HCT116 (cell line): ENCODE data around the gene GEMIN7. TPM values are rescaled to one million over a fixed set of nuclear protein-coding genes. Genes with fewer than 3 reads are reported as not detected.

Experiments used
- ATAC-seq: fragments of 200-7000 bp; cut with Tn5 transposase; 2 replicates; pipeline ENCODE4 v1.9.1; 2020; ENCODE audit warnings: mild to moderate bottlenecking, moderate library complexity
- BruUV-seq: library from RNA; stranded (reverse); fragments of 400-500 nt; replicated peaks from 2 replicates; lab custom pipeline; 2021; lab: Mats Ljungman, UMichigan
- CTCF ChIA-PET: fragments of 300-600 bp; sonication (Branson Sonifier 250); formaldehyde crosslinking; loops from one replicate; lab custom pipeline; 2021; ENCODE audit warnings: antibody characterized with exemption; lab: Charles Lee
- POLR2A ChIA-PET: fragments of 300-600, 350-600 bp; sonication (Branson Sonifier 250); formaldehyde crosslinking; loops from one replicate; lab custom pipeline; 2021; ENCODE audit warnings: antibody characterized with exemption; lab: Charles Lee
- RAD21 ChIA-PET, 2 experiments: fragments of 300-600 bp; sonication (Branson Sonifier 250); formaldehyde crosslinking; loops; one replicate each; lab custom pipeline; 2023; ENCODE audit warnings: low total read pairs in 2 of 2; ENCODE audit not compliant: uncharacterized antibody in 2 of 2, unreplicated experiment in 2 of 2, low non-redundant PET in 1 of 2; lab: Charles Lee
- DNase-seq: peaks from one replicate; pipeline ENCODE4 v3.0.0-alpha.2; 2010; ENCODE audit warnings: low read depth, low spot score
- H2AFZ ChIP-seq: fragments of 200-600 bp; shearing (Covaris generic), sonication (generic); 2 replicates; pipeline ENCODE4 v1.6.1; 2017; ENCODE audit warnings: low read depth, mixed run types, mixed read lengths, antibody characterized with exemption, low read length; ENCODE audit not compliant: poor library complexity, severe bottlenecking
- H3K27ac ChIP-seq: 2 replicates; pipeline ENCODE4 v1.5.1; 2012; ENCODE audit warnings: low read depth, low read length
- H3K27me3 ChIP-seq: fragments of 200-600 bp; sonication (generic); 2 replicates; pipeline ENCODE4 v1.6.1; 2016; ENCODE audit warnings: mixed run types, low read length, mixed read lengths; ENCODE audit not compliant: insufficient read depth
- H3K36me3 ChIP-seq, 2 experiments: fragments of 200-500 bp in 1 of 2; fragments of 200-600 bp in 1 of 2; sonication (Bioruptor generic) in 1 of 2; sonication (generic) in 1 of 2; 2 replicates each; pipeline versions ENCODE4 v1.5.1 to v1.6.1; 2014 to 2016; ENCODE audit warnings: low read length in 2 of 2, inconsistent platforms in 1 of 2, mixed read lengths in 1 of 2, mixed run types in 1 of 2; ENCODE audit not compliant: insufficient read depth in 2 of 2, control insufficient read depth in 1 of 2
- H3K4me1 ChIP-seq, 2 experiments: fragments of 200-600 bp in 1 of 2; sonication (generic) in 1 of 2; 2 replicates each; pipeline versions ENCODE4 v1.5.1 to v1.6.1; 2012 to 2017; ENCODE audit warnings: low read length in 2 of 2, inconsistent platforms in 1 of 2, mild to moderate bottlenecking in 1 of 2, mixed read lengths in 1 of 2, mixed run types in 1 of 2, moderate library complexity in 1 of 2; ENCODE audit not compliant: insufficient read depth in 2 of 2, control insufficient read depth in 1 of 2
- H3K4me2 ChIP-seq: fragments of 200-600 bp; sonication (generic); 2 replicates; pipeline ENCODE4 v1.6.1; 2017; ENCODE audit warnings: mixed run types, low read length, mixed read lengths
- H3K4me3 ChIP-seq, 2 experiments: fragments of 200-600 bp in 1 of 2; sonication (generic) in 1 of 2; replicated peaks in 1 of 2; 2 replicates each; pipeline ENCODE4 v1.5.1; 2011 to 2016; ENCODE audit warnings: low read length in 2 of 2, control low read depth in 1 of 2, low read depth in 1 of 2, mild to moderate bottlenecking in 1 of 2, mixed read lengths in 1 of 2, mixed run types in 1 of 2
- H3K79me2 ChIP-seq: fragments of 200-600 bp; sonication (generic); 2 replicates; pipeline ENCODE4 v1.6.1; 2017; ENCODE audit warnings: mild to moderate bottlenecking, mixed run types, low read length, moderate library complexity, mixed read lengths; ENCODE audit not compliant: insufficient read depth
- H3K9ac ChIP-seq: fragments of 200-600 bp; sonication (generic); 2 replicates; pipeline ENCODE4 v1.6.1; 2016; ENCODE audit warnings: low read length, mixed read lengths
- H3K9me2 ChIP-seq: fragments of 200-600 bp; sonication (generic), shearing (Covaris generic); 2 replicates; pipeline ENCODE4 v1.6.1; 2017; ENCODE audit warnings: mixed run types, mild to moderate bottlenecking, moderate library complexity; ENCODE audit not compliant: insufficient read depth
- H3K9me3 ChIP-seq, 2 experiments: fragments of 200-500 bp in 1 of 2; fragments of 200-600 bp in 1 of 2; sonication (Bioruptor generic) in 1 of 2; sonication (generic) in 1 of 2; 2 replicates each; pipeline ENCODE4 v1.6.1; 2014 to 2017; ENCODE audit warnings: low read length in 2 of 2, mixed read lengths in 2 of 2, inconsistent platforms in 1 of 2, low read depth in 1 of 2, mild to moderate bottlenecking in 1 of 2, mixed run types in 1 of 2, moderate library complexity in 1 of 2; ENCODE audit not compliant: control insufficient read depth in 1 of 2, insufficient read depth in 1 of 2
- H4K20me1 ChIP-seq: fragments of 200-600 bp; sonication (generic), shearing (Covaris generic); 2 replicates; pipeline ENCODE4 v1.6.1; 2017; ENCODE audit warnings: mixed run types, mild to moderate bottlenecking, moderate library complexity; ENCODE audit not compliant: insufficient read depth
- CEBPB ChIP-seq: IDR thresholded peaks from 2 replicates; pipeline ENCODE4 v1.6.1; 2012; ENCODE audit warnings: low read depth
- EGR1 ChIP-seq: IDR thresholded peaks from 2 replicates; pipeline ENCODE4 v1.6.1; 2012; ENCODE audit warnings: low read depth
- ELF1 ChIP-seq: IDR thresholded peaks from 2 replicates; pipeline ENCODE4 v1.6.1; 2012; ENCODE audit warnings: low read depth, borderline replicate concordance
- EZH2 ChIP-seq: fragments of 200-600 bp; sonication (generic); IDR thresholded peaks from 2 replicates; pipeline ENCODE4 v1.6.1; 2017; ENCODE audit warnings: antibody characterized with exemption, mixed run types
- EZH2phosphoT487 ChIP-seq: fragments of 200-600 bp; IDR thresholded peaks from 2 replicates; pipeline ENCODE4 v1.6.1; 2018; ENCODE audit warnings: antibody characterized with exemption, borderline replicate concordance
- FOSL1 ChIP-seq: IDR thresholded peaks from 2 replicates; pipeline ENCODE4 v1.6.1; 2012; ENCODE audit warnings: low read depth
- JUND ChIP-seq: IDR thresholded peaks from 2 replicates; pipeline ENCODE4 v1.6.1; 2012
- POLR2A ChIP-seq: IDR thresholded peaks from 2 replicates; pipeline ENCODE4 v1.7.0; 2011; ENCODE audit warnings: borderline replicate concordance; ENCODE audit not compliant: insufficient read depth, insufficient read length; ENCODE audit errors: extremely low read depth
- POLR2AphosphoS5 ChIP-seq: IDR thresholded peaks from 2 replicates; pipeline ENCODE4 v1.6.1; 2011; ENCODE audit warnings: mild to moderate bottlenecking, low read depth, low read length, moderate library complexity
- SIN3A ChIP-seq: IDR thresholded peaks from 2 replicates; pipeline ENCODE4 v1.6.1; 2012; ENCODE audit warnings: low read depth
- SP1 ChIP-seq: IDR thresholded peaks from 2 replicates; pipeline ENCODE4 v1.6.1; 2012; ENCODE audit warnings: low read depth
- SRF ChIP-seq: IDR thresholded peaks from 2 replicates; pipeline ENCODE4 v1.6.1; 2012; ENCODE audit warnings: low read depth
- TCF7L2 ChIP-seq: IDR thresholded peaks from 2 replicates; pipeline ENCODE4 v1.7.0; 2011; ENCODE audit warnings: borderline replicate concordance, inconsistent platforms; ENCODE audit not compliant: insufficient read depth, insufficient read length; ENCODE audit errors: extremely low read depth
- ZFX ChIP-seq: fragments of 450-650 bp; IDR thresholded peaks from 2 replicates; pipeline ENCODE4 v1.6.1; 2017
- ZNF274 ChIP-seq: fragments of 200-500 bp; sonication (Bioruptor generic); IDR thresholded peaks from 2 replicates; pipeline ENCODE4 v1.6.1; 2014; ENCODE audit warnings: mild to moderate bottlenecking, low read depth, low read length, inconsistent platforms
- intact Hi-C: fragments of 100-400 bp; cut with micrococcal nuclease; formaldehyde crosslinking; loops from 2 replicates; pipeline ENCODE4 v1.10.0; 2022
- total RNA-seq: library from RNA; stranded (reverse); gene quantifications from one replicate; pipeline ENCODE4 v1.2.1, GENCODE V29; 2021; ENCODE audit not compliant: unreplicated experiment
- TF ChIP-seq, protein P1 (sequence below): IDR thresholded peaks from 2 replicates; pipeline ENCODE4 v1.6.1; 2011; ENCODE audit warnings: mild to moderate bottlenecking, low read length, moderate library complexity; ENCODE audit not compliant: insufficient replicate concordance; ENCODE audit errors: extremely low read depth
- TF ChIP-seq, protein P2 (sequence below), 3 experiments: fragments of 200-600 bp in 1 of 3; sonication (generic) in 1 of 3; IDR thresholded peaks in 2 of 3; conservative IDR thresholded peaks in 1 of 3; 2 replicates each; pipeline ENCODE4 v1.5.1; 2012 to 2017; ENCODE audit warnings: low read depth in 2 of 3, low read length in 2 of 3, antibody characterized with exemption in 1 of 3, borderline replicate concordance in 1 of 3, control low read depth in 1 of 3, mild to moderate bottlenecking in 1 of 3, mixed read lengths in 1 of 3, mixed run types in 1 of 3, moderate library complexity in 1 of 3; ENCODE audit not compliant: insufficient read depth in 1 of 3
- TF ChIP-seq, protein P3 (sequence below): IDR thresholded peaks from 2 replicates; pipeline ENCODE4 v1.6.1; 2012; ENCODE audit warnings: low read depth
- TF ChIP-seq, protein P4 (sequence below): IDR thresholded peaks from 2 replicates; pipeline ENCODE4 v1.6.1; 2012
- TF ChIP-seq, protein P5 (sequence below): IDR thresholded peaks from 2 replicates; pipeline ENCODE4 v1.6.1; 2012

GEMIN7 gene
- total RNA-seq, 1 experiment from 2014 or later: 35.4 TPM

DNA sequence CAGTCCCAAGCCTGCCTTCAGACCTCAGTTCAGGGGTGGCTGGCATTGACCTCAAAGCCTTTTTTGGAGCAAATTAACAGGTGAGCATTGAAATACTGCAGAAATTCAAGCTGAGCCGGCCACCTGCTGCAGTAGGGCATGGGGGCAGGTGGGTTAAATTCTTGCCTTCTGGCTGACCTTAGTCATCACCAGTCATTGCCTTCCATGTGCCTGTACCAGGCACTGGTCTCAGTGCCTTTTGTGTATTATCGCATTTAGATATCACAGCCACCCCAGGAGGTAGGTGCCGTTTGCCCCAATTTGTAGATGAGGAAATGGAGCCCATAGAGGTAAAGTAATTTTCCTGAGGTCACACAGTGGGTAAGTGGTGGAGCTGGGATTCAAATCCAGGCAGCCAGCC lies 21.1 kb downstream of the GEMIN7 start (continued):
- TF ChIP-seq FOSL1: no peak

DNA sequence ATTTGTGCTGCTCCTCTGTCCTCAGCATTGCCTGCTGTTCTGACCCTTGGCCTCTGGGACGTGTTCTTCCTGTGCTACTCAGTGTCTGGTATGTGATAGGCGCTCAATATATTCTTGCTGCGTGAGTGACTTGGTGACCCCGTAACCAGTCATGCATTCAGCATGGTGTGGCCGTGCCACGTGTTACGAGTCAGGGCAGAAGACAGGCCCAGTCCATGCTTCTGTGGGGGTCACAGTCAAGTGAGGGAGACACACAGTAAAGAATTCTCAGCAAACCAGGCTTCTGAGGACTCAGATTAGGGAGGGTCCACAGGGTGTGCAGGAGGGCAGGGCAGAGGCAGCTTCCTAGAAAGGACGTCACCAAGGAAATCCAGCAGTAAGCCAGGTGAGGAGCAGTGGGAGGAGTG lies 21.8 kb downstream of the GEMIN7 start:
- Histone ChIP-seq H3K4me2 (no peak overlapping the region), H3K4me1 (peaks cover 3 to 25% of the 10 kb centered on the region in 2 experiments; a peak in 3 of 4 replicates), H3K79me2 (peaks cover 98% of the 10 kb centered on the region), H2AFZ (no peak overlapping the region), H3K27ac (no peak overlapping the region), H3K4me3 (no peak overlapping the region), H3K27me3 (no peaks in the 10 kb centered on the region), H3K9me2 (no peaks in the 10 kb centered on the region), H4K20me1 (no peaks in the 10 kb centered on the region; the same call in 1 of the 2 replicates), H3K36me3 (no peaks in the 10 kb centered on the region), H3K9me3 (no peaks in the 10 kb centered on the region), H3K9ac (no peak overlapping the region)
- TF ChIP-seq TCF7L2: no peak
- TF ChIP-seq CEBPB: no peak
- no peak for TF ChIP-seq POLR2AphosphoS5
- TF ChIP-seq FOSL1: no peak
- TF ChIP-seq, protein P1, sequence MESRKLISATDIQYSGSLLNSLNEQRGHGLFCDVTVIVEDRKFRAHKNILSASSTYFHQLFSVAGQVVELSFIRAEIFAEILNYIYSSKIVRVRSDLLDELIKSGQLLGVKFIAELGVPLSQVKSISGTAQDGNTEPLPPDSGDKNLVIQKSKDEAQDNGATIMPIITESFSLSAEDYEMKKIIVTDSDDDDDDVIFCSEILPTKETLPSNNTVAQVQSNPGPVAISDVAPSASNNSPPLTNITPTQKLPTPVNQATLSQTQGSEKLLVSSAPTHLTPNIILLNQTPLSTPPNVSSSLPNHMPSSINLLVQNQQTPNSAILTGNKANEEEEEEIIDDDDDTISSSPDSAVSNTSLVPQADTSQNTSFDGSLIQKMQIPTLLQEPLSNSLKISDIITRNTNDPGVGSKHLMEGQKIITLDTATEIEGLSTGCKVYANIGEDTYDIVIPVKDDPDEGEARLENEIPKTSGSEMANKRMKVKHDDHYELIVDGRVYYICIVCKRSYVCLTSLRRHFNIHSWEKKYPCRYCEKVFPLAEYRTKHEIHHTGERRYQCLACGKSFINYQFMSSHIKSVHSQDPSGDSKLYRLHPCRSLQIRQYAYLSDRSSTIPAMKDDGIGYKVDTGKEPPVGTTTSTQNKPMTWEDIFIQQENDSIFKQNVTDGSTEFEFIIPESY: no peak
- TF ChIP-seq, protein P2, sequence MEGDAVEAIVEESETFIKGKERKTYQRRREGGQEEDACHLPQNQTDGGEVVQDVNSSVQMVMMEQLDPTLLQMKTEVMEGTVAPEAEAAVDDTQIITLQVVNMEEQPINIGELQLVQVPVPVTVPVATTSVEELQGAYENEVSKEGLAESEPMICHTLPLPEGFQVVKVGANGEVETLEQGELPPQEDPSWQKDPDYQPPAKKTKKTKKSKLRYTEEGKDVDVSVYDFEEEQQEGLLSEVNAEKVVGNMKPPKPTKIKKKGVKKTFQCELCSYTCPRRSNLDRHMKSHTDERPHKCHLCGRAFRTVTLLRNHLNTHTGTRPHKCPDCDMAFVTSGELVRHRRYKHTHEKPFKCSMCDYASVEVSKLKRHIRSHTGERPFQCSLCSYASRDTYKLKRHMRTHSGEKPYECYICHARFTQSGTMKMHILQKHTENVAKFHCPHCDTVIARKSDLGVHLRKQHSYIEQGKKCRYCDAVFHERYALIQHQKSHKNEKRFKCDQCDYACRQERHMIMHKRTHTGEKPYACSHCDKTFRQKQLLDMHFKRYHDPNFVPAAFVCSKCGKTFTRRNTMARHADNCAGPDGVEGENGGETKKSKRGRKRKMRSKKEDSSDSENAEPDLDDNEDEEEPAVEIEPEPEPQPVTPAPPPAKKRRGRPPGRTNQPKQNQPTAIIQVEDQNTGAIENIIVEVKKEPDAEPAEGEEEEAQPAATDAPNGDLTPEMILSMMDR (IDR thresholded peaks at IDR 0.05 in 2 of 3, conservative IDR thresholded peaks at IDR 0.05 in 1 of 3; ENCODE audit: borderline replicate concordance in 1 of 3, insufficient read depth in 1 of 3, low read depth in 2 of 3, low read length in 2 of 3): no peak
- TF ChIP-seq, protein P3, sequence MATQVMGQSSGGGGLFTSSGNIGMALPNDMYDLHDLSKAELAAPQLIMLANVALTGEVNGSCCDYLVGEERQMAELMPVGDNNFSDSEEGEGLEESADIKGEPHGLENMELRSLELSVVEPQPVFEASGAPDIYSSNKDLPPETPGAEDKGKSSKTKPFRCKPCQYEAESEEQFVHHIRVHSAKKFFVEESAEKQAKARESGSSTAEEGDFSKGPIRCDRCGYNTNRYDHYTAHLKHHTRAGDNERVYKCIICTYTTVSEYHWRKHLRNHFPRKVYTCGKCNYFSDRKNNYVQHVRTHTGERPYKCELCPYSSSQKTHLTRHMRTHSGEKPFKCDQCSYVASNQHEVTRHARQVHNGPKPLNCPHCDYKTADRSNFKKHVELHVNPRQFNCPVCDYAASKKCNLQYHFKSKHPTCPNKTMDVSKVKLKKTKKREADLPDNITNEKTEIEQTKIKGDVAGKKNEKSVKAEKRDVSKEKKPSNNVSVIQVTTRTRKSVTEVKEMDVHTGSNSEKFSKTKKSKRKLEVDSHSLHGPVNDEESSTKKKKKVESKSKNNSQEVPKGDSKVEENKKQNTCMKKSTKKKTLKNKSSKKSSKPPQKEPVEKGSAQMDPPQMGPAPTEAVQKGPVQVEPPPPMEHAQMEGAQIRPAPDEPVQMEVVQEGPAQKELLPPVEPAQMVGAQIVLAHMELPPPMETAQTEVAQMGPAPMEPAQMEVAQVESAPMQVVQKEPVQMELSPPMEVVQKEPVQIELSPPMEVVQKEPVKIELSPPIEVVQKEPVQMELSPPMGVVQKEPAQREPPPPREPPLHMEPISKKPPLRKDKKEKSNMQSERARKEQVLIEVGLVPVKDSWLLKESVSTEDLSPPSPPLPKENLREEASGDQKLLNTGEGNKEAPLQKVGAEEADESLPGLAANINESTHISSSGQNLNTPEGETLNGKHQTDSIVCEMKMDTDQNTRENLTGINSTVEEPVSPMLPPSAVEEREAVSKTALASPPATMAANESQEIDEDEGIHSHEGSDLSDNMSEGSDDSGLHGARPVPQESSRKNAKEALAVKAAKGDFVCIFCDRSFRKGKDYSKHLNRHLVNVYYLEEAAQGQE: no peak
- no peak for TF ChIP-seq SP1
- TF ChIP-seq, protein P4, sequence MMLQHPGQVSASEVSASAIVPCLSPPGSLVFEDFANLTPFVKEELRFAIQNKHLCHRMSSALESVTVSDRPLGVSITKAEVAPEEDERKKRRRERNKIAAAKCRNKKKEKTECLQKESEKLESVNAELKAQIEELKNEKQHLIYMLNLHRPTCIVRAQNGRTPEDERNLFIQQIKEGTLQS: no peak
- TF ChIP-seq EGR1: no peak
- no peak for TF ChIP-seq JUND
- TF ChIP-seq, protein P5, sequence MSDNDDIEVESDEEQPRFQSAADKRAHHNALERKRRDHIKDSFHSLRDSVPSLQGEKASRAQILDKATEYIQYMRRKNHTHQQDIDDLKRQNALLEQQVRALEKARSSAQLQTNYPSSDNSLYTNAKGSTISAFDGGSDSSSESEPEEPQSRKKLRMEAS: no peak
- TF ChIP-seq ZFX: no peak
- TF ChIP-seq POLR2A: no peak
- no peak for TF ChIP-seq EZH2
- no peak for TF ChIP-seq EZH2phosphoT487
- no peak for TF ChIP-seq SRF
- TF ChIP-seq ELF1: no peak
- no peak for TF ChIP-seq SIN3A
- TF ChIP-seq ZNF274: no peak
- CTCF ChIA-PET: no interaction called here
- intact Hi-C loops: no loop called here
- ATAC-seq (no peak), DNase-seq (no peak)
- BruUV-seq: no TSS peak
- RAD21 ChIA-PET: no interaction called here
- POLR2A ChIA-PET: interaction anchor here (1.0 kb wide), 1 partner anchor 9 kb away, joined by 3 read pairs; no protein-coding TSS in a partner anchor
